Measurements from ENCODE around the gene AMACR.
"Not testable (repeated sequence)": the region's sequence is repeated elsewhere in the genome, so short reads cannot be mapped to it uniquely, and the experiment has no call there.

The AMACR gene

GRCh38 chr5:34035756-34036155 is 27.9 kb upstream of the AMACR start:
- DNase-seq: no peak

GRCh38 chr5:34034534-34035327 is 26.9 kb upstream of the AMACR start:
- no peak for DNase-seq

GRCh38 chr5:34031966-34032365 is 24.1 kb upstream of the AMACR start:
- no peak for DNase-seq

- DNase-seq: no peak
These were observed 23.3 kb upstream of the AMACR start for GRCh38 chr5:34031117-34031516.

- not testable (repeated sequence) for DNase-seq
These were observed 22.7 kb upstream of the AMACR start for GRCh38 chr5:34030585-34030984.

GRCh38 chr5:34030048-34030447 is 22.2 kb upstream of the AMACR start:
- no peak for DNase-seq

GRCh38 chr5:34028349-34028748 is 20.5 kb upstream of the AMACR start:
- no peak for DNase-seq

- no peak for DNase-seq
These were observed 18.4 kb upstream of the AMACR start for GRCh38 chr5:34026089-34026761.

GRCh38 chr5:34022121-34022705 is 14.4 kb upstream of the AMACR start:
- no peak for DNase-seq

GRCh38 chr5:34021334-34021733 is 13.5 kb upstream of the AMACR start:
- DNase-seq: no peak

GRCh38 chr5:34020726-34021125 is 12.9 kb upstream of the AMACR start:
- DNase-seq: no peak

GRCh38 chr5:34017254-34017653 is 9.4 kb upstream of the AMACR start:
- DNase-seq: no peak

GRCh38 chr5:34016750-34017149 is 8.9 kb upstream of the AMACR start:
- no peak for DNase-seq

GRCh38 chr5:34016222-34016621 is 8.4 kb upstream of the AMACR start:
- no peak for DNase-seq

GRCh38 chr5:34015120-34015822 is 7.4 kb upstream of the AMACR start:
- no peak for DNase-seq

- DNase-seq: no peak
These were observed 6.8 kb upstream of the AMACR start for GRCh38 chr5:34014626-34015025.

- no peak for DNase-seq
These were observed 5.7 kb upstream of the AMACR start for GRCh38 chr5:34013547-34013946.

GRCh38 chr5:34012791-34013190 is 4.9 kb upstream of the AMACR start:
- DNase-seq: no peak

GRCh38 chr5:34011536-34011935 is 3.7 kb upstream of the AMACR start:
- DNase-seq: no peak

- DNase-seq: not testable (repeated sequence)
These were observed 2.3 kb upstream of the AMACR start for GRCh38 chr5:34010146-34010545.

- DNase-seq: no peak
These were observed 1.8 kb upstream of the AMACR start for GRCh38 chr5:34009610-34010009.

GRCh38 chr5:34008802-34009201 is 952 bp upstream of the AMACR start:
- no peak for DNase-seq

GRCh38 chr5:34007201-34007620 is 639 bp downstream of the AMACR start:
- DNase-seq: no peak

- no peak for DNase-seq
These were observed 2.2 kb downstream of the AMACR start for GRCh38 chr5:34005681-34006080.

Data from activated naive CD4-positive, alpha-beta T cell (primary cell).